Adrenal gland (tissue), 5 donors: ENCODE data around the gene RFX6.

ENCODE experiments used
- CTCF ChIP-seq, 6 experiments: fragments of 450-650 bp in 4 of 6; fragments of 200-600 bp in 2 of 6; sonication (generic) in 1 of 6; IDR thresholded peaks; 1 replicate in 5 of 6; 2 replicates in 1 of 6; pipeline versions ENCODE4 v1.5.1 to v1.8.0; 2016 to 2021; ENCODE audit warnings: antibody characterized with exemption in 6 of 6, mild to moderate bottlenecking in 2 of 6, moderate library complexity in 1 of 6
- POLR2A ChIP-seq, 2 donors: fragments of 450-650 bp; IDR thresholded peaks; one replicate each; pipeline ENCODE4 v1.6.1; 2017; ENCODE audit warnings: antibody characterized with exemption in 2 of 2, mild to moderate bottlenecking in 2 of 2, moderate library complexity in 1 of 2
- donor health status: DM: no; HTN: no; CAD: no.

DNA sequence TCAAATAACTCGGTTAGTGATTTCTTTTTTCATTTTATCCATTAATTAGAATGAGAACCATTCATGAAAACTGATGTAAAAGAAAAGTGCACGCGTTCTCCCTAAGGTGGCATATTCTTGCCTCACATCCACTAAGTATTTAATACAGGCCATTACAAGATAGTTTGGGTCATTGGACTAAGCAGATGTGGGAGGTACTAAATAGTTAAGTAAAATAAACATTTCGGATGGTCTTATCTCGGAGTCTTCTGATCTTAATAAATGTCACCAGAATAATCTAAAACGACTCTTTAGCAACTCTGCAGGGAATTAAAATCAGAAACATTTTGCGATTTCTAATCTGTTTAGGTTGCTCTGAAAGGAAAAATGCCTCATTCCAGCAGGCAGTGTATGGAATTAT, 78.7 kb downstream of the RFX6 start:
- TF ChIP-seq CTCF (IDR thresholded peaks at IDR 0.05), result no peak
- no peak for TF ChIP-seq POLR2A (IDR thresholded peaks at IDR 0.05)
